WTC11 (cell line): ENCODE data around the gene SCGB1D4.

Experiments used
- CTCF ChIP-seq: fragments of 200-600 bp; IDR thresholded peaks from 2 replicates; pipeline ENCODE4 v1.8.0; 2022; ENCODE audit warnings: antibody characterized with exemption
- FOXK1 ChIP-seq: sonication (generic); formaldehyde crosslinking; IDR thresholded peaks from 2 replicates; pipeline ENCODE4 v1.8.0; 2022; ENCODE audit warnings: mild to moderate bottlenecking, moderate library complexity, missing genetic modification reagents
- NFE2L1 ChIP-seq: sonication (generic); formaldehyde crosslinking; IDR thresholded peaks from 2 replicates; pipeline ENCODE4 v1.8.1; 2023; ENCODE audit warnings: missing genetic modification reagents
- OVOL2 ChIP-seq: fragments of 250-450 bp; sonication (Bioruptor Pico); IDR thresholded peaks from 2 replicates; pipeline ENCODE4 v1.9.0; 2021; ENCODE audit warnings: mild to moderate bottlenecking, borderline replicate concordance

- TF ChIP-seq CTCF: no peak
- TF ChIP-seq FOXK1: no peak
- no peak for TF ChIP-seq OVOL2 (CRISPR knock-in tag)
- TF ChIP-seq NFE2L1 (CRISPR knock-in tag): no peak
Measured at GRCh38 chr11:62273789-62274275, 25.0 kb downstream of the SCGB1D4 start.
